GM10847 (cell line): ENCODE results near the gene OR4X1.

Experiments
- POLR2A ChIP-seq: IDR thresholded peaks from 2 replicates; pipeline ENCODE4 v1.6.1; 2011; ENCODE audit not compliant: insufficient read length; ENCODE audit errors: extremely low read depth

OR4X1 gene

GRCh38 chr11:48263423-48263911 lies at the start of gene OR4X1:
OR4X1 (plus strand) TSS chr11:48263861; CDS start chr11:48263861, 0 bp downstream.
- TF ChIP-seq POLR2A, result no peak

- no peak for TF ChIP-seq POLR2A
These were observed 47.2 kb upstream of the OR4X1 start, which contains the start of gene OR4B1 for GRCh38 chr11:48216510-48216909. OR4B1 (plus strand) TSS chr11:48216810; CDS start chr11:48216810, 0 bp downstream.

- no peak for TF ChIP-seq POLR2A
These were observed 34.9 kb upstream of the OR4X1 start for GRCh38 chr11:48228761-48229160.

GRCh38 chr11:48237727-48238126 lies 25.9 kb upstream of the OR4X1 start:
- TF ChIP-seq POLR2A, result no peak

GRCh38 chr11:48242501-48242900 lies 21.2 kb upstream of the OR4X1 start:
- no peak for TF ChIP-seq POLR2A

DNA sequence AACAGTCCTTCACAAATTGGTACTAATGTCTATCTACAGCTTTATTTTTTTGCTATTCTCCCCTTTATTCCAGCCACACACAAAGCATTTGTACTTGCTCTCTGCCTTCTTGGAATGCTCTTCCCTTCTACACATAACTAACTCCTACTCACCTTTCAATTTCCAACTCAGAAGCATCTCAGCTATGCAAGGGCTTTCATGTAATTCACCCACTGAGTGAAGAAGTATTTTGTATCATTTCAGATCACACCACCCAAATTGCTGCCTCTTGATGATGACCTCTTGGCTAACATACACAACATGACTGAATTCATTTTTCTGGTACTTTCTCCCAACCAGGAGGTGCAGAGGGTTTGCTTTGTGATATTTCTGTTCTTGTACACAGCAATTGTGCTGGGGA lies 18.9 kb upstream of the OR4X1 start, which contains the start of gene OR4X2:
OR4X2 (plus strand) TSS at position 301 of the 400 bp plus-strand sequence; CDS start at position 301, 0 bp downstream.
- no peak for TF ChIP-seq POLR2A

DNA sequence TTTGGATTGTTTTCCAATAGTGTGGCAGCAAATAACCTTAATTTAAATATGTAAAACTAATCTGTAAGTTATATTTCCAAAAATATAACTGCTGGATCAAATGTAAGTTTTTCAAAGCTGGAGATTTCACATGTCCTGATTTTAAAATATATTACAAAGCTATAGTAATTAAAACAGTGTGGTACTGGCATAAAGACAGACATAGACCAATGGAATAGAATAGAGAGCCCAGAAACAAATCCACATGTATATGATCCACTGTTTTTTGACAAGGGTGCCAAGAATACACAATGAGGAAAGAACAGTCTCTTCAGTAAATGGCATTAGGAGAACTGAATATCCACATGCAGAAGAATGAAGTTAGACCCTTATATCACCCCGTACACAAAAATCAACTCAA lies 14.8 kb upstream of the OR4X1 start:
- TF ChIP-seq POLR2A, result no peak

- TF ChIP-seq POLR2A, result no peak
These were observed 2.1 kb upstream of the OR4X1 start for GRCh38 chr11:48261600-48261999.

- no peak for TF ChIP-seq POLR2A
These were observed 7.0 kb downstream of the OR4X1 start for GRCh38 chr11:48270621-48271020.

DNA sequence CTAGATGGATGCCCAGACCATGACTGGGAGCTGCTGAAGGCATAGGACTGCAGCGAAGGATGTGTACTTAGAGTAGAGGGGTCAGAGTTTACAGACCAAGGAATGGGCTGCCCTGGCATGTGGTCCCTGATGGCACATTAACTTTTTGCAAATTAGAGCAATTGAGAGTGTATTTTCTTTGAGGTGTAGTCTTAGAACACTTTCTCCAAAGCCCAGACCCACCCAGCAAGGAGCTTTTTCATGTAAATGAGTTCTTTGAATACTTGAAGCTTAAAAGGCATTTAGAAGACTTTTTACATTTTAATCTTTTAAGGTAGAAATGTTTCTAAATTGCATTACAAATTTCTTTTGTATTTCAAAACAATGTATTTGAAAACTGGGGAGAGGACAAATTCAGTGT lies 8.9 kb downstream of the OR4X1 start:
- no peak for TF ChIP-seq POLR2A

GRCh38 chr11:48305923-48306322 lies 42.3 kb downstream of the OR4X1 start, which contains the start of gene OR4S1:
OR4S1 (plus strand) TSS chr11:48306223; CDS start chr11:48306223, 0 bp downstream.
- no peak for TF ChIP-seq POLR2A

GRCh38 chr11:48307760-48308386 lies 44.2 kb downstream of the OR4X1 start:
- TF ChIP-seq POLR2A, result no peak
